Activated T-helper 17 cell treated with anti-CD3 and anti-CD28 coated beads, Interleukin-2, amount 50 U/mL, for 72 hours (primary cell): Measurements from ENCODE around the gene GNL3. TPM values are rescaled to one million over a fixed set of nuclear protein-coding genes. Genes with fewer than 3 reads are reported as not detected.
"Not testable (repeated sequence)": the region's sequence is repeated elsewhere in the genome, so short reads cannot be mapped to it uniquely, and the experiment has no call there.

Experiments
- ATAC-seq: fragments of 150-1000 bp; cut with Tn5 transposase; replicated peaks from 2 replicates; pipeline ENCODE4 v1.10.0; 2021; ENCODE audit warnings: mild to moderate bottlenecking, moderate library complexity
- H3K27ac Mint-ChIP-seq: one replicate; pipeline ENCODE4 v1.8.0; 2022; ENCODE audit warnings: mixed read lengths
- H3K27me3 Mint-ChIP-seq: one replicate; pipeline ENCODE4 v1.8.0; 2022; ENCODE audit warnings: mixed read lengths
- H3K36me3 Mint-ChIP-seq: one replicate; pipeline ENCODE4 v1.8.0; 2022; ENCODE audit warnings: low read depth, mild to moderate bottlenecking, mixed read lengths
- H3K4me1 Mint-ChIP-seq: one replicate; pipeline ENCODE4 v1.8.0; 2022; ENCODE audit warnings: mixed read lengths
- H3K4me3 Mint-ChIP-seq: one replicate; pipeline ENCODE4 v1.8.0; 2022; ENCODE audit warnings: mild to moderate bottlenecking, mixed read lengths
- H3K9me3 Mint-ChIP-seq: one replicate; pipeline ENCODE4 v1.8.0; 2022; ENCODE audit warnings: mixed read lengths
- total RNA-seq, 2 donors: library from RNA; stranded (reverse); gene quantifications; one replicate each; pipeline ENCODE4 v1.2.3, GENCODE V29; 2022

Gene GNL3
- total RNA-seq, 2 donors from 2014 or later, result 165 to 189 TPM

DNA sequence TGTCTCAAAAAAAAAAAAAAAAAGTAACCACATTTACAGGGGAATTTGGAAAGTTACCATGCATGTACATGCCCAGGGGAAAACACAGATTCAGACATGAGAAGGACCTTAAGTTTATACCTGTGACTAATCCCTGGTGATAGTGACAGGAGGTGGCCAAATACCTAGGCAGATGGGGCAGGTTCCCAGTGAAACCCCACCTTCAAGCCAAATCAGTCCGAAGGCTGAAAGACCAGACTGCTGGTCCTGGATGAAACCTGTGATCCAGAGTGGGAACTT is 35.8 kb downstream of the GNL3 start:
- no peak for ATAC-seq
- Mint-ChIP-seq H3K36me3 (no peaks in the 10 kb centered on the region), H3K4me3 (no peak overlapping the region), H3K9me3 (no peaks in the 10 kb centered on the region), H3K27me3 (no peaks in the 10 kb centered on the region), H3K27ac (no peak overlapping the region), H3K4me1 (peaks cover 5% of the 10 kb centered on the region)

DNA sequence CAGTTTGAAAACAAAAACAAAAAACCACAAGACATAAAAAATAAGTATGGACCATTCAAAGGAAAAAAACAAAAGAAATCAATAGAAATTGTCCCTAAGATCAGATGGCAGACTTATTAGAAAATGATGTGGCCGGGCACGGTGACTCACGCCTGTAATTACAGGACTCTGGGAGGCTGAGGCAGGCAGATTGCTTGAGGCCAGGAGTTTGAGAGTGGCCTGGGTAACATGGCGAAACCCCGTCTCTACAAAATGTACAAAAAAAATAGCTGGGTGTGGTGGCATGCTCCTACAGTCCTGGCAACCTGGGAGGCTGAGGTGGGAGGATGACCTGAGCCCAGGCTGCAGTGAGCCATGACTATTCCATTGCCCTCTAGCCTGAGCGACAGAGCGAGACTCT is 36.7 kb downstream of the GNL3 start:
- Mint-ChIP-seq H3K9me3 (no peaks in the 10 kb centered on the region), H3K27me3 (no peaks in the 10 kb centered on the region), H3K27ac (no peak overlapping the region), H3K36me3 (no peaks in the 10 kb centered on the region), H3K4me3 (no peak overlapping the region), H3K4me1 (peaks cover 5% of the 10 kb centered on the region)
- ATAC-seq, result no peak

DNA sequence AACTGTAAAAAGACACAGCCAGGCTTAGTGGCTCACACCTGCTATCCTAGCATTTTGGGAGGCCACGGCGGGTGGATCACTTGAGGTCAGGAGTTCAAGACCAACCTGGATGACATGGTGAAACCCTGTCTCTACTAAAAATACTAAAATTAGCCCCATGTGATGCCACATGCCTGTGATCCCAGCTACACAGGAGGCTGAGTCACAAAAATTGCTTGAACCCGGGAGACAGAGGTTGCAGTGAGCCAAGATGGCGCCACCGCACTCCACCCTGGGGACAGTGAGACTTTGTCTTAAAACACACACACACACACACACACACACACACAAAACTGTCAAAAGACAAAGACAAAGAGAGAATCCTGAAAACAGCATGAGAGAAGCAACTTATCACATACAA is 38.1 kb downstream of the GNL3 start:
- Mint-ChIP-seq H3K4me1 (peaks cover 5% of the 10 kb centered on the region), H3K9me3 (no peaks in the 10 kb centered on the region)

DNA sequence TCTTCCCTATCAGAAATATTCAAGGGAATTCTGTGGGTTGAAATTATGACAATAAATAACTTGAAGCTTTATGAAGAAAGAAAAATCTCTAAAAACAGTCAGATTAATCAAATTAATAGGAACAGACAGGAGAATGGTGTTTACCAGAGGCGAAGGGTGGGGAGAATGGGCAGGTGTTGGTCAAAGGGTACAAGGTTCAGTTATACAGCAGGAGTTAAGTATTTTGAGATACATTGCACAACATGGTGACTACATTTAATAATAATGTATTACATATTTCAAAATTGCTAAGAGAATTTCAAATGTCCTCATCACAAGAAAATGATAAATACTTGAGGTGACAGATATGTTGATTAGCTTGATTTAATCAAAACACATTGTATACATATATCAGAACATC is 38.7 kb downstream of the GNL3 start:
- Mint-ChIP-seq H3K4me1 (peaks cover 5% of the 10 kb centered on the region), H3K27me3 (no peaks in the 10 kb centered on the region), H3K4me3 (no peak overlapping the region), H3K9me3 (no peaks in the 10 kb centered on the region), H3K27ac (no peak overlapping the region), H3K36me3 (no peaks in the 10 kb centered on the region)
- ATAC-seq, result no peak

More for the DNA sequence above, 38.1 kb downstream of the GNL3 start:
- Mint-ChIP-seq H3K36me3 (no peaks in the 10 kb centered on the region), H3K27me3 (no peaks in the 10 kb centered on the region), H3K4me3 (no peak overlapping the region), H3K27ac (no peak overlapping the region)
- ATAC-seq, result no peak

DNA sequence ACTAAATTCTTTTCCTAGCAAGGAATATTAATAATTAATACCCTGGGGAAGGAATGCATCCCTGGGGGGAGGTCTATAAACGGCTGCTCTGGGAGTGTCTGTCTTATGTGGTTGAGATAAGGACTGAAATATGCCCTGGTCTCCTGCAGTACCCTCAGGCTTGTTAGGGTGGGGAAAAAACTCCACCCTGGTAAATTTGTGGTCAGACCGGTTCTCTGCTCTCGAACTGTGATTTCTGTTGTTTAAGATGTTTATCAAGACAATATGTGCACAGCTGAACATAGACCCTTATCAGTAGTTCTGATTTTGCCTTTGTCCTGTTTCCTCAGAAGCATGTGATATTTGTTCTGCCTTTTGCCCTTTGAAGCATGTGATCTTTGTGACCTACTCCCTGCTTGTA is 42.9 kb downstream of the GNL3 start:
- not testable (repeated sequence) for H3K27me3 Mint-ChIP-seq, H3K4me3 Mint-ChIP-seq, H3K27ac Mint-ChIP-seq, H3K4me1 Mint-ChIP-seq, ATAC-seq, H3K9me3 Mint-ChIP-seq
- peaks cover 15% of the 10 kb centered on the region for H3K36me3 Mint-ChIP-seq

DNA sequence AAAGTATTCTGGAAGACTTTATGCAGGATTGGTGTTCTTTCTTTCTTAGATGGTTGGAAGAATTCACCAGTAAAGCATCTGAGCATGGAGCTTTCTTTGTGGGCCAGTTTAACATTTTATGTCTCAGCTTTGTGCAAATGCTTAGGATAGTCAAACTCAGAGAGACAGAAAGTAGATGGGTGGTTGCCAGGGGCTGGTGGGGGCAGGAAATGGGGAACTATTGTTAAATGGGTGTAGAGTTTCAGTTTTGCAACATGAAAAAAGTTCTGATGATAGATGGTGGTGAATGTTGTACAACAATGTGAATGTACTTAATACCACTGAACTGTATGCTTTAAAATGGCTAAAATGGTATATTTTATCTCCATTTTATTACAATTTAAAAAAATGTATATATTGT is 44.8 kb downstream of the GNL3 start:
- Mint-ChIP-seq H3K27me3 (no peaks in the 10 kb centered on the region), H3K4me3 (no peak overlapping the region), H3K4me1 (no peaks in the 10 kb centered on the region), H3K36me3 (peaks cover 27% of the 10 kb centered on the region), H3K9me3 (peaks cover 6% of the 10 kb centered on the region), H3K27ac (no peak overlapping the region)
- ATAC-seq, result no peak

DNA sequence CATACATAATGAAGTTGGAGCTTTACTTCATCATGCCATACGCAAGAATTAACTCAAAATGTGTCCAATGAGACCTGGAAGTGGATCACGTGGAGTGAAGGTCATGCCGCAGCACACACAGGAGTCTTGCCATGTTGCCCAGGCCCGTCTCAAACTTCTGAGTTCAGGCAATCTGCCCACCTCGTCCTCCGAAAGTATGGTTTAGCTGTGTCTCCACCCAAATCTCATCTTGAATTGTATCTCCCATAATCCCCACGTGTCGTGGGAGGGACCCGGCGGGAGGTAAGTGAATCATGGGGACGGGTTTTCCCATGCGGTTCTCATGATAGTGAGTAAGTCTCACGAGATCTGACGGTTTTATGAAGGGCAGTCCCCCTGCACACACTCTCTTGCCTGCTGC is 45.8 kb downstream of the GNL3 start:
- no peak for ATAC-seq
- H3K27ac Mint-ChIP-seq, result no peak overlapping the region

DNA sequence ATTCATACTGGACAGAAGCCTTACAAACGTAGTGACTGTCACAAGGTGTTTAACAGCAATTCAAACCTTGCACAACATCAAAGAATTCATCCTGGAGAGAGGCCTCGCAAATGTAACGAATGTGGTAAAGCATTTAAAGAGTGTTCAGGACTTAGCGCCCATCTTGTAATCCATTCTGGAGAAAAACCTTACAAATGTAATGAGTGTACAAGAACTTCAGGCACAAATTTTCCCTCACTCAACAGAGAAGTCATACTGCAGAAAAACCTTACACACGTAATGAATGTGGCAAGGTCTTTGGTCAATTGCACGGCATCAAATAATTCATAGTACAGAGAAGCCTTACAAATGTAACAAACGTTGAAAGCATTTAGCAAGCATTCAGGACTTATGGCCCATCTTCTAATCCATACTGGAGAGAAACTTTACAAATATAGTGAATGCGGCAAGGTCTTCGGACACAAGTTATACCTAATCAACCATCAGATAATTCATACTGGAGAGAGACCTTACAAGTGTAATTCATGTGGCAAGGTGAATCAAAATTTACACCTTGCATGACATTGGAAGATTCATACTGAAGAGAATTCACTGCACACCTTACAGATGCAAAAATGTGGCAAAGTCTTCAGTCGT is 47.5 kb downstream of the GNL3 start:
- ATAC-seq, result no peak
- H3K4me1 Mint-ChIP-seq, result no peaks in the 10 kb centered on the region
- H3K4me3 Mint-ChIP-seq, result no peak overlapping the region
- H3K36me3 Mint-ChIP-seq, result peaks cover 39% of the 10 kb centered on the region
- no peak overlapping the region for H3K27ac Mint-ChIP-seq
- H3K27me3 Mint-ChIP-seq, result no peaks in the 10 kb centered on the region
- H3K9me3 Mint-ChIP-seq, result peaks cover 6% of the 10 kb centered on the region

More for the DNA sequence above, 45.8 kb downstream of the GNL3 start:
- Mint-ChIP-seq H3K4me1 (no peaks in the 10 kb centered on the region), H3K36me3 (peaks cover 33% of the 10 kb centered on the region), H3K9me3 (peaks cover 6% of the 10 kb centered on the region), H3K4me3 (no peak overlapping the region), H3K27me3 (no peaks in the 10 kb centered on the region)

DNA sequence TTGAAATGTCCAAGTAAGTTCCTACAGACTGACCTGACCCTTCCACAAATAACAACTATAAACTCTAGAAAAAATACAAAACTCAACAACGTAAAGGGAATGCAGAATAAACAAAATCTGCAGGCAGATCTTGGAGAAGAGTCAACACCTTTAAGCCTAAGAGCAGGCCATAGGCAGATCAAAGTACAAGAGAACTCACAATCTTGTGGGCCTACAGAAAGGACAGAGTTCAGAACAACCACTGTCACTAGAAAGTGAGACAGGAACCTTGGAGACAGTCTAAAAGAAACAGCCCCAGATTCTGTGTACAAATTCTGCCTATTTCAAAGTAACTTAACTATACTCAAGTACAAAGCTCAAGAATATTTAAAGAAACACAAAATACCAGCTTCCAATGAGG is 53.9 kb downstream of the GNL3 start:
- no peak for ATAC-seq
- H3K4me1 Mint-ChIP-seq, result no peaks in the 10 kb centered on the region
- no peaks in the 10 kb centered on the region for H3K27me3 Mint-ChIP-seq
- no peak overlapping the region for H3K4me3 Mint-ChIP-seq
- no peak overlapping the region for H3K27ac Mint-ChIP-seq
- H3K36me3 Mint-ChIP-seq, result peaks cover 45% of the 10 kb centered on the region
- H3K9me3 Mint-ChIP-seq, result no peaks in the 10 kb centered on the region

DNA sequence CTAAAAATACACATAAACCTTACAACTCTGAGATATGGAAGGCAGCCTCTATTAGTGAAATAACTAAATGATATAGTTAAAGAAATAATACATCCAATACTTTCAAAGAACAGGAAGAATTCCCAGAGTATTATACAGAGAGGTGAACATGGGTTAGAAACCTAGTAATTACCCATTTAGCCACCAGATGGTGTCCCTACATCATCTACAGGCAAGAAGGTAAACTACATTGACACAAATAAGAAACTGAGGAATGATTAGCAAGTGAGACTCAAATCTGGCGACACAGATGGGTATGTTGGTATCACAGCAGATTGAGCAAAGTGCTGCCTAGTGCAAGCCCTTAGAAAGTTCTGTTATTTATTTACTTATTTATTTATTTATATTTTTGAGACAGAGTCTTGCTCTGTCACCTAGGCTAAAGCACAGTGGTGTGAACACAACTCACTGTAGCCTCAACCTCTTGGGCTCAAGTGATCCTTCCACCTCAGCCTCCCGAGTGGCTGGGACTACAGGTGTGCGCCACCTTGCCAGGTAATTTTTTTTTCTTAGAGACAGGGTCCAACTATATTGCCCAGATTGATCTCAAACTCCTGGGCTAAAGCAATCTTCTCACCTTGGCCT is 56.7 kb downstream of the GNL3 start:
- Mint-ChIP-seq H3K27ac (no peak overlapping the region), H3K9me3 (no peaks in the 10 kb centered on the region), H3K4me1 (no peaks in the 10 kb centered on the region), H3K4me3 (no peak overlapping the region), H3K27me3 (no peaks in the 10 kb centered on the region), H3K36me3 (peaks cover 49% of the 10 kb centered on the region)
- ATAC-seq, result peak; percentile 58

DNA sequence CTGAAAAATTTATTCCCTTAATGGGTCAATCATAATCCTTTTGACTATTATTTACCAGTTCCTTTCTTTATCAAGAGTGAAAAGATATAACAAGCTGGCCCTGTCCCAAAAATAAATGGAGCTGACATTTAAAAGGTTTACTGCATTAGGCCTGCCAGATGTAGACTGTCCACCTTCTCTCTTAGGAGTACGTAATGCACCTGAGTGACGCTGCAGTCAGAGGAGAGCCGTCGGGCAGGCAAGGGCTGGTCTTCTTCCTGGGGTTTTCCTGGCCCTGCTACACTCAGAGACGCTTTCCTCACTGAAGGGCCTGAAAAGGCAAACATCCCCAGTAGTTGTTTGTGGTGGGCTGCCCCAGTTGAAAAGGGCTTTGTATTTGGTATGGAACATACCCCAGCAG is 57.3 kb downstream of the GNL3 start:
- no peak overlapping the region for H3K4me3 Mint-ChIP-seq
- H3K27me3 Mint-ChIP-seq, result no peaks in the 10 kb centered on the region
- no peak overlapping the region for H3K27ac Mint-ChIP-seq
- peaks cover 46% of the 10 kb centered on the region for H3K36me3 Mint-ChIP-seq
- no peak for ATAC-seq
- H3K9me3 Mint-ChIP-seq, result no peaks in the 10 kb centered on the region
- no peaks in the 10 kb centered on the region for H3K4me1 Mint-ChIP-seq

DNA sequence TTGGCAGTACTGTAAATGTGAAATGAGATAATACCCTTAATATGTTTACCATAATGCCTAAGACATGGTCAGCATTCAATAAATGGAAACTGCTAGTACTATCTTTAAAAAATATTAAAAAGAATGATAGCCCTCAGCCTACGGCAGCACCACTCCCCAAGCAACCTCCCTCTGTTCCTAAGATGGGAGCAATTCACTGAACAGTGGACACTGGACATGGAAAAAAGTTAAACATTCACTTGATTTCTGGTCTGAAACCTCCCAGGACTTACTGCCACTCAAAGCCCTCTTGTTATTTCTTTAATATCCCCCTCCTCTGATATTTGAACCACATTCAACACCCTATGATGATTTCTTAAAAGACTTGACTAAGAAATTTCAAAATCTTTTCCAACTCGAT is 57.9 kb downstream of the GNL3 start:
- H3K4me1 Mint-ChIP-seq, result no peaks in the 10 kb centered on the region
- no peak overlapping the region for H3K4me3 Mint-ChIP-seq
- H3K27me3 Mint-ChIP-seq, result no peaks in the 10 kb centered on the region
- H3K27ac Mint-ChIP-seq, result peak overlapping the region; percentile 32
- H3K36me3 Mint-ChIP-seq, result peaks cover 46% of the 10 kb centered on the region
- H3K9me3 Mint-ChIP-seq, result no peaks in the 10 kb centered on the region
- ATAC-seq, result no peak

Other genes starting within 250 kb of the GNL3 start
- under 1 TPM; 0.08 to 0.82 TPM for gene SEMA3G, start 240.9 kb upstream of the GNL3 start, total RNA-seq
- 1 to 10 TPM; 2.0 to 6.5 TPM for gene TNNC1, start 232.0 kb upstream of the GNL3 start, total RNA-seq
- 100 to 1,000 TPM in 1 of 2 donors, 10 to 100 TPM in 1; 75.2 to 123 TPM for gene NISCH, start 230.4 kb upstream of the GNL3 start, total RNA-seq
- gene STAB1, start 190.7 kb upstream of the GNL3 start, total RNA-seq, result under 1 TPM; 0.19 to 0.26 TPM
- 10 to 100 TPM; 23.3 to 54.7 TPM for gene NT5DC2, start 152.2 kb upstream of the GNL3 start, total RNA-seq
- gene UQCC5, start 149.4 kb upstream of the GNL3 start, total RNA-seq, result 10 to 100 TPM in 1 of 2 donors, 1 to 10 TPM in 1; 7.9 to 12.0 TPM
- gene PBRM1, start 119 bp upstream of the GNL3 start, total RNA-seq, result 10 to 100 TPM; 88.4 to 88.6 TPM
- 10 to 100 TPM; 34.6 to 37.3 TPM for gene GLT8D1, start 19.8 kb downstream of the GNL3 start, total RNA-seq
- gene SPCS1, start 20.1 kb downstream of the GNL3 start, total RNA-seq, result 100 to 1,000 TPM in 1 of 2 donors, 10 to 100 TPM in 1; 66.2 to 106 TPM
- 10 to 100 TPM in 1 of 2 donors, 1 to 10 TPM in 1; 3.1 to 17.7 TPM for gene NEK4, start 84.9 kb downstream of the GNL3 start, total RNA-seq
- gene ITIH1, start 91.6 kb downstream of the GNL3 start, total RNA-seq, result not detected
- not detected for gene ITIH3, start 108.8 kb downstream of the GNL3 start, total RNA-seq
- 10 to 100 TPM in 1 of 2 donors, 1 to 10 TPM in 1; 5.5 to 12.8 TPM for gene ITIH4, start 144.6 kb downstream of the GNL3 start, total RNA-seq
- 1 to 10 TPM in 1 of 2 donors, not detected in 1; 2.8 TPM for gene MUSTN1, start 149.0 kb downstream of the GNL3 start, total RNA-seq
- gene STIMATE, start 211.5 kb downstream of the GNL3 start, total RNA-seq, result 10 to 100 TPM; 13.6 to 39.0 TPM